Measurements from ENCODE around the gene SYNGR1. TPM values are rescaled to one million over a fixed set of nuclear protein-coding genes. Genes with fewer than 3 reads are reported as not detected.

The SYNGR1 gene
- total RNA-seq, 1 experiment from 2014 or later: 0.35 TPM

DNA sequence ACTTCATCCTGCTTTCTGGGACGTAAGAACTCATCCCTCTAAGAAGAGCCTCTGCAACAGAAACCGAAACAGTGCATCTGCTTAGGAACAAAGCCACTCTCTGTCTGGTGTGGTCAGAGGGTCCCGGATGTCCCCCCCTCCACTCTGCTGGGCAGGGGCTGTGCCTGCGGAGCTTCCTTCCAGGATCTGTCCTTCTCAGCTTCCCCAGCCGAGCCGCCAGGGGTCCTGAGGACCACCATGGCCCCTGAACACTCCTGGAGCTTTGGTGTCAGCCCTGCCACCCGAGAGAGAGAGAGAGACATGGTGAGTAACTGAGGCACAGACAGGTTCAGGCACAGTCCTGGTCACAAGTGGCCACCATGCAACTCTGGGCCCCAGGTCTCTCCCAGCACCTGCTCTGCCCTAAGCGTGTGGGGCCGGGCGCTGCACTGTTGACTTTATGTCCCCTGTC, 82.6 kb downstream of the SYNGR1 start:
- H3K27me3 Mint-ChIP-seq (ENCODE audit: insufficient read depth, unreplicated experiment): no peaks in the 10 kb centered on the region
- peaks cover 24% of the 10 kb centered on the region for H3K36me3 Mint-ChIP-seq (ENCODE audit: insufficient read depth, unreplicated experiment)
- H3K4me1 Mint-ChIP-seq (ENCODE audit: insufficient read depth, unreplicated experiment): no peaks in the 10 kb centered on the region
- POLR2A ChIA-PET: no interaction called here
- CTCF ChIA-PET: no interaction called here
- TF ChIP-seq, protein P1, sequence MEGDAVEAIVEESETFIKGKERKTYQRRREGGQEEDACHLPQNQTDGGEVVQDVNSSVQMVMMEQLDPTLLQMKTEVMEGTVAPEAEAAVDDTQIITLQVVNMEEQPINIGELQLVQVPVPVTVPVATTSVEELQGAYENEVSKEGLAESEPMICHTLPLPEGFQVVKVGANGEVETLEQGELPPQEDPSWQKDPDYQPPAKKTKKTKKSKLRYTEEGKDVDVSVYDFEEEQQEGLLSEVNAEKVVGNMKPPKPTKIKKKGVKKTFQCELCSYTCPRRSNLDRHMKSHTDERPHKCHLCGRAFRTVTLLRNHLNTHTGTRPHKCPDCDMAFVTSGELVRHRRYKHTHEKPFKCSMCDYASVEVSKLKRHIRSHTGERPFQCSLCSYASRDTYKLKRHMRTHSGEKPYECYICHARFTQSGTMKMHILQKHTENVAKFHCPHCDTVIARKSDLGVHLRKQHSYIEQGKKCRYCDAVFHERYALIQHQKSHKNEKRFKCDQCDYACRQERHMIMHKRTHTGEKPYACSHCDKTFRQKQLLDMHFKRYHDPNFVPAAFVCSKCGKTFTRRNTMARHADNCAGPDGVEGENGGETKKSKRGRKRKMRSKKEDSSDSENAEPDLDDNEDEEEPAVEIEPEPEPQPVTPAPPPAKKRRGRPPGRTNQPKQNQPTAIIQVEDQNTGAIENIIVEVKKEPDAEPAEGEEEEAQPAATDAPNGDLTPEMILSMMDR (IDR thresholded peaks at IDR 0.05; ENCODE audit: unreplicated experiment): no peak
- H3K9me3 Mint-ChIP-seq (ENCODE audit: unreplicated experiment): no peaks in the 10 kb centered on the region
- no peak overlapping the region for H3K27ac Mint-ChIP-seq (ENCODE audit: low read depth, unreplicated experiment)
- intact Hi-C loops (cut with micrococcal nuclease): no loop called here
- no peak overlapping the region for H3K4me3 Mint-ChIP-seq (ENCODE audit: unreplicated experiment)
- DNase-seq (ENCODE audit: unreplicated experiment): no peak
- BruUV-seq (replicated peaks): no TSS peak

DNA sequence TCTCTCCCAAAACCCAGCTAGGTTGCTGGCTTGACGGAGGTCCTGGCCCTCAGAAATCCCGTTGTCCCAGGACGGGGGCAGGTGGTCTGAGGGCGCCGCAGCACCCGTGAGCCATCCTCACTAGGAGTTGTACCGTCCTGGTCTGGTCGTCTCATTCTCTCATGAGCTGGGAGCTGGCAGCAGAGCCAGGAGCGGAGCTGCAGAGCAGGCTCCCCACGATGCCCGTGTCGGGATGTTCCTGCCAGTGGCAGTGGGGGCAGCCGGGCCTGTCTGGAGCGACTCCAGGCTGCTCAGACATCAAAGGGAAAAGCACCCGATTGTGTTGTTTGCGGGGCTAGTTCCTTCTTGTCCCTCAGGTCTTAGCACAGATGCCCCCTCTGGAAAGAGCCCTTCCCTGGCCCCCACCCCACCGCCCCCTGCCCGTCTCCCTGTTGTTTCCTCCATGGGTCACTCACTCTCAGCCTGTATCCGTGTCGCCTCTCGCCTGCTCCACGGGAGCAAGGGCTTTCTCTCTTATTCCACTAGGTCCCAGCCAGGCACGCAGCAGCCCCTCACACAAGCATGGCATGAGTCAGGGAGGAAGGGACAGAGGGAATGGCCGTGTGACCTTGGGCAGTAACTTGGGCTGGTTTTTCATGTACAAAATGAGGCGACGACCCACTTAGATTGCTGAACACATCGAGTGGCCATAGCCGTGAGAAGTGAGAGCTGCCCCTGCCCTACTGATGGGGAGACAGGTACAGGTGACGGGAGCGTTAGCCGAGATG, 83.9 kb downstream of the SYNGR1 start:
- H3K4me1 Mint-ChIP-seq (ENCODE audit: insufficient read depth, unreplicated experiment): no peaks in the 10 kb centered on the region
- POLR2A ChIA-PET: interaction anchor here (1.9 kb wide), 1 partner anchor 34 kb away, joined by 4 read pairs; the partner anchor contains the start of gene TAB1
- peaks cover 11% of the 10 kb centered on the region for H3K36me3 Mint-ChIP-seq (ENCODE audit: insufficient read depth, unreplicated experiment)
- BruUV-seq (replicated peaks): no TSS peak
- no peak overlapping the region for H3K4me3 Mint-ChIP-seq (ENCODE audit: unreplicated experiment)
- DNase-seq (ENCODE audit: unreplicated experiment): no peak
- H3K27me3 Mint-ChIP-seq (ENCODE audit: insufficient read depth, unreplicated experiment): no peaks in the 10 kb centered on the region
- no peak overlapping the region for H3K27ac Mint-ChIP-seq (ENCODE audit: low read depth, unreplicated experiment)
- H3K9me3 Mint-ChIP-seq (ENCODE audit: unreplicated experiment): no peaks in the 10 kb centered on the region
- intact Hi-C loops (cut with micrococcal nuclease): no loop called here
- TF ChIP-seq, protein P1 (IDR thresholded peaks at IDR 0.05; ENCODE audit: unreplicated experiment): no peak
- CTCF ChIA-PET: interaction anchor here (0.8 kb wide), 1 partner anchor 60 kb away, joined by 3 read pairs; no protein-coding TSS in a partner anchor

DNA sequence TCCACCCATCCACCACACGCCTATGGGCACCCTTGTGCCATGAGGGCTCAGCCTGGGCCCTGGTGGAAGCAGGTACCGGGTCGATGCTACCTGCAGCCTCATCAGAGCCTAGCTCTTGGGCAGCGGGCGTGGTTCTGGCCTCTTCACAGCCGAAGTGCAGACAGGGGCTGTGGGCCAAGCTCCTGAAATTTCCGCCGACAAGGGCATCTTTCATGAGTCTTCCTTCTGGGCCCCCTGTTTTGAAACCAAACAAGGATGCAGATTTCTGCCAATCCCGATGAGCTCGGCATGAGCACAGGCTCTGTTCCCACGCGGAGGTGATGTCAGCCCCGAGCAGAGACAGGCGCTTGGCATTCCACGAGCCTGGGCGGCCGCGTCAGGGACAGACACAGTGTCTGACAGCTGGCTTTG, 84.5 kb downstream of the SYNGR1 start:
- intact Hi-C loops (cut with micrococcal nuclease): no loop called here
- Mint-ChIP-seq H3K27me3 (ENCODE audit: insufficient read depth, unreplicated experiment) (no peaks in the 10 kb centered on the region), H3K4me1 (ENCODE audit: insufficient read depth, unreplicated experiment) (peaks cover 5% of the 10 kb centered on the region), H3K4me3 (ENCODE audit: unreplicated experiment) (no peak overlapping the region), H3K9me3 (ENCODE audit: unreplicated experiment) (no peaks in the 10 kb centered on the region), H3K27ac (ENCODE audit: low read depth, unreplicated experiment) (no peak overlapping the region), H3K36me3 (ENCODE audit: insufficient read depth, unreplicated experiment) (peaks cover 10% of the 10 kb centered on the region)
- no TSS peak for BruUV-seq (replicated peaks)
- DNase-seq (ENCODE audit: unreplicated experiment): no peak
- CTCF ChIA-PET: interaction anchor here (0.8 kb wide), 1 partner anchor 60 kb away, joined by 3 read pairs; no protein-coding TSS in a partner anchor
- POLR2A ChIA-PET: interaction anchor here (1.9 kb wide), 1 partner anchor 34 kb away, joined by 4 read pairs; the partner anchor contains the start of gene TAB1
- TF ChIP-seq, protein P1 (IDR thresholded peaks at IDR 0.05; ENCODE audit: unreplicated experiment): no peak

DNA sequence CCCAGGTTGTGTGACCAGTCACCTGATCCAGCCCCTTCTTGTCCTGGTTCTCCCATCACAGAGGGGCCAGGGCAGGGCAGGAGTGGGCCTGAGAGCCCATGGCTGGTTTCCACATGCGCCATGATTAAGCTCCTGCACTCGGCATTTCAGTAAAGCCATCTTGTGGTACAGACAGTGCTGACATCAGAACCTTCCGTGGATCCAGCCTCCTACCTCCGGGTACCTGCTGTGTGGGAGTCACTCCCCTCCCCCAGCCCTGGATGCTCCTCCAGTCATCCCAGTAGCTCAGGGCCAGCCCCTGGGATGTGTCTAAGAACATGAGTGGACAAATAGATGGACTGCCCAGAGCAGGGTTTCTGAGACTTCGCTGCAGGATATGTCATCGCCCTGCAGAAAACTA, 84.9 kb downstream of the SYNGR1 start:
- Mint-ChIP-seq H3K4me3 (ENCODE audit: unreplicated experiment) (no peak overlapping the region), H3K36me3 (ENCODE audit: insufficient read depth, unreplicated experiment) (peaks cover 10% of the 10 kb centered on the region), H3K27me3 (ENCODE audit: insufficient read depth, unreplicated experiment) (no peaks in the 10 kb centered on the region), H3K9me3 (ENCODE audit: unreplicated experiment) (no peaks in the 10 kb centered on the region), H3K4me1 (ENCODE audit: insufficient read depth, unreplicated experiment) (peaks cover 8% of the 10 kb centered on the region), H3K27ac (ENCODE audit: low read depth, unreplicated experiment) (no peak overlapping the region)
- TF ChIP-seq, protein P1 (IDR thresholded peaks at IDR 0.05; ENCODE audit: unreplicated experiment): no peak
- BruUV-seq (replicated peaks): no TSS peak
- DNase-seq (ENCODE audit: unreplicated experiment): no peak
- intact Hi-C loops (cut with micrococcal nuclease): no loop called here
- ChIA-PET CTCF (no interaction called here), POLR2A (interaction anchor here (1.9 kb wide), 1 partner anchor 35 kb away, joined by 4 read pairs; the partner anchor contains the start of gene TAB1)

Other genes with a start within 250 kb of the SYNGR1 start
- 5.3 and 6.2 TPM in 2 replicates for gene CBX7, start 197.3 kb upstream of the SYNGR1 start, total RNA-seq (2022)
- 0.29 and 0.37 TPM in 2 replicates for gene PDGFB, start 105.0 kb upstream of the SYNGR1 start, total RNA-seq (2022)
- 3,475 and 3,632 TPM in 2 replicates for gene RPL3, start 30.4 kb upstream of the SYNGR1 start, total RNA-seq (2022)
- gene TAB1, start 49.8 kb downstream of the SYNGR1 start, total RNA-seq (2022): 17.7 and 20.0 TPM in 2 replicates
- gene MGAT3, start 107.0 kb downstream of the SYNGR1 start, total RNA-seq (2022): not detected in 2 replicates
- 37.0 and 40.2 TPM in 2 replicates for gene MIEF1, start 152.3 kb downstream of the SYNGR1 start, total RNA-seq (2022)
- 717 and 764 TPM in 2 replicates for gene ATF4, start 170.6 kb downstream of the SYNGR1 start, total RNA-seq (2022)
- 104 and 106 TPM in 2 replicates for gene RPS19BP1, start 182.8 kb downstream of the SYNGR1 start, total RNA-seq (2022)
- 0.02 TPM in 2 replicates for gene CACNA1I, start 220.8 kb downstream of the SYNGR1 start, total RNA-seq (2022)

Data from MCF 10A (cell line).